Testis (tissue), 3 donors: Measurements from ENCODE around the gene CKS1B. TPM values are rescaled to one million over a fixed set of nuclear protein-coding genes. Genes with fewer than 3 reads are reported as not detected.

ENCODE experiments used
- DNase-seq: peaks from one replicate; pipeline ENCODE4 v3.0.0-alpha.2; 2019
- H3K27ac ChIP-seq, 2 donors: fragments of 200-600 bp; sonication (generic); one replicate each; pipeline ENCODE4 v1.5.1; 2019
- H3K27me3 ChIP-seq: fragments of 200-600 bp; sonication (generic); one replicate; pipeline ENCODE4 v1.5.1; 2019
- H3K36me3 ChIP-seq: fragments of 200-600 bp; sonication (generic); one replicate; pipeline ENCODE4 v1.5.1; 2017; ENCODE audit warnings: low read depth; ENCODE audit errors: missing control alignments
- H3K4me1 ChIP-seq: fragments of 200-600 bp; sonication (generic); one replicate; pipeline ENCODE4 v1.5.1; 2019
- H3K4me3 ChIP-seq, 2 donors: fragments of 200-600 bp; sonication (generic); one replicate each; pipeline ENCODE4 v1.5.1; 2017 to 2019
- H3K9me3 ChIP-seq: fragments of 200-600 bp; sonication (generic); one replicate; pipeline ENCODE4 v1.5.1; 2017
- POLR2A ChIP-seq: fragments of 450-650 bp; IDR thresholded peaks from one replicate; pipeline ENCODE4 v1.6.1; 2017; ENCODE audit warnings: antibody characterized with exemption, mild to moderate bottlenecking, moderate library complexity
- WGBS, 2 donors: methylation state at CpG; one replicate each; pipeline ENCODE4 v1.1.5; 2018; 5-methylcytosine and 5-hydroxymethylcytosine counted together
- intact Hi-C: fragments of 100-400 bp; cut with DNase I; formaldehyde crosslinking; loops from one replicate; pipeline ENCODE4 v1.15.1; 2023; ENCODE audit warnings: low total_unique reads
- polyA plus RNA-seq: library from polyadenylated mRNA; stranded (reverse); fragments of 350-450 nt; fragmentation: Illumina TruSeq; extraction: RNeasy Lipid Tissue Mini Kit (QIAGEN cat#74804); gene quantifications from one replicate; pipeline ENCODE4 v1.2.3, GENCODE V29; 2014; ENCODE audit warnings: low read depth, low replicate concordance; ENCODE audit not compliant: insufficient read depth
- total RNA-seq, 2 donors: library from RNA; depleted of rRNA; stranded (reverse); fragments of >200 nt; gene quantifications; one replicate each; pipeline ENCODE4 v1.2.3, GENCODE V29; 2016
- TF ChIP-seq, protein P1 (sequence below), 3 experiments: fragments of 450-650 bp in 2 of 3; fragments of 200-600 bp in 1 of 3; sonication (generic) in 1 of 3; IDR thresholded peaks; one replicate each; pipeline ENCODE4 v1.5.1; 2016 to 2019; ENCODE audit warnings: antibody characterized with exemption in 3 of 3, mild to moderate bottlenecking in 2 of 3, moderate library complexity in 1 of 3

CKS1B gene
- total and polyA plus RNA-seq, 3 donors from 2014 or later, result 45.5 to 100 (median 84.3) TPM

GRCh38 chr1:154934358-154934948 lies 40.0 kb upstream of the CKS1B start:
- intact Hi-C loops, result no loop called here
- Histone ChIP-seq H3K9me3 (no peaks in the 10 kb centered on the region), H3K4me3 (no peak overlapping the region), H3K27ac (no peak overlapping the region), H3K36me3 (no peaks in the 10 kb centered on the region), H3K4me1 (peaks cover 17% of the 10 kb centered on the region), H3K27me3 (no peaks in the 10 kb centered on the region)
- DNase-seq, result no peak
- no peak for TF ChIP-seq POLR2A
- TF ChIP-seq, protein P1, sequence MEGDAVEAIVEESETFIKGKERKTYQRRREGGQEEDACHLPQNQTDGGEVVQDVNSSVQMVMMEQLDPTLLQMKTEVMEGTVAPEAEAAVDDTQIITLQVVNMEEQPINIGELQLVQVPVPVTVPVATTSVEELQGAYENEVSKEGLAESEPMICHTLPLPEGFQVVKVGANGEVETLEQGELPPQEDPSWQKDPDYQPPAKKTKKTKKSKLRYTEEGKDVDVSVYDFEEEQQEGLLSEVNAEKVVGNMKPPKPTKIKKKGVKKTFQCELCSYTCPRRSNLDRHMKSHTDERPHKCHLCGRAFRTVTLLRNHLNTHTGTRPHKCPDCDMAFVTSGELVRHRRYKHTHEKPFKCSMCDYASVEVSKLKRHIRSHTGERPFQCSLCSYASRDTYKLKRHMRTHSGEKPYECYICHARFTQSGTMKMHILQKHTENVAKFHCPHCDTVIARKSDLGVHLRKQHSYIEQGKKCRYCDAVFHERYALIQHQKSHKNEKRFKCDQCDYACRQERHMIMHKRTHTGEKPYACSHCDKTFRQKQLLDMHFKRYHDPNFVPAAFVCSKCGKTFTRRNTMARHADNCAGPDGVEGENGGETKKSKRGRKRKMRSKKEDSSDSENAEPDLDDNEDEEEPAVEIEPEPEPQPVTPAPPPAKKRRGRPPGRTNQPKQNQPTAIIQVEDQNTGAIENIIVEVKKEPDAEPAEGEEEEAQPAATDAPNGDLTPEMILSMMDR (IDR thresholded peaks at IDR 0.05), result no peak
- 92 to 98% methylated on average over 5 of the region's 5 CpGs for WGBS, 2 donors

DNA sequence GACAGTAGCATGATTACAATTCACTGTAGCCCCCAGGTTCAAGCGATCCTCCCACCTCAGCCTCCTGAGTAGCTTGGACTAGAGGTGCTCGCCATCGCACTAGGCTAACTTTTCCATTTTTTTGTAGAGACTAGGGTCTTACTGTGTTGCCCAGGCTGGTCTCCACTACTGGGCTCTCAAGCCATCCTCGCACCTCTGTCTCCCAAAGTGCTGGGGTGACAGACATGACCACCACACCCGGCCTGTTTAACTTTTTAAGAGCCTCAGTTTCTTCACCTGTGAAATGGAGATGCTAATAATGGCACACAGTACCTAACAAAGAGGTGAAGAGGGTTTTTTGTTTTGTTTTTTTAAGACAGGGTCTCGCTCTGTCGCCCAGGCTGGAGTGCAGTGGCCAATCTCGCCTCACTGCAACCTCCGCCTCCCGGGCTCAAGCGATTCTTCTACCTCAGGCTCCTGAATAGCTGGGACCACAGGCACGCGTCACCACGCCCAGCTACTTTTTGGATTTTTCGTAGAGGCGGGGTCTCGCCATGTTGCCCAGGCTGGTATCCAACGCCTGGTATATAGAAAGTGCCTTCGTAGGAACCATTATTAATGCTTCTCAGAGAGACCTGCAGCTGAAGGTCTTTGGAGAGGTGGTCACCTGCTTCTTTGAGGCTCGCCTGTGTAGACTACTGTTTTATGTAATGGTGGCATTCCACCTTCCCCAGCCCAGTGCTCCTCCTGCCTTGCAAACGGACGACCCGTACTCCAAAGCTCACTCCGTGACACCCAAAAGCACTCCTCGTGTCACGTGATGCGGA lies 38.5 kb upstream of the CKS1B start:
- Histone ChIP-seq H3K36me3 (no peaks in the 10 kb centered on the region), H3K9me3 (no peaks in the 10 kb centered on the region), H3K27ac (peak overlapping the region; percentile 98 to 99), H3K27me3 (no peaks in the 10 kb centered on the region), H3K4me3 (peak overlapping the region; percentile 74 to 86), H3K4me1 (peaks cover 27% of the 10 kb centered on the region)
- WGBS, 2 donors, result 23 to 36% methylated on average over 24 to 27 of the region's 27 CpGs
- TF ChIP-seq, protein P1 (IDR thresholded peaks at IDR 0.05), result no peak
- TF ChIP-seq POLR2A, result no peak
- intact Hi-C loops, result no loop called here
- DNase-seq, result no peak

- Histone ChIP-seq H3K9me3 (no peaks in the 10 kb centered on the region), H3K27ac (peak within 1 kb of the TSS; percentile 98 to 99), H3K4me3 (peak within 1 kb of the TSS; percentile 74 to 86), H3K27me3 (no peaks in the 10 kb centered on the region), H3K4me1 (peaks cover 32% of the 10 kb centered on the region), H3K36me3 (no peaks in the 10 kb centered on the region)
- peak; percentile 98 for DNase-seq
- 0% methylated on average over 23 to 45 of the region's 45 CpGs for WGBS, 2 donors
- intact Hi-C loops, result no loop called here
- TF ChIP-seq, protein P1 (IDR thresholded peaks at IDR 0.05), result peak in 2 of 3 experiments; percentile 20 to 56
- TF ChIP-seq POLR2A, result no peak
Measured at GRCh38 chr1:154936555-154937084, 37.9 kb upstream of the CKS1B start, which contains the start of gene PMVK. TSS of gene PMVK (minus strand) at chr1:154936719. CDS start at chr1:154936685, 34 bp downstream.

GRCh38 chr1:154937085-154937987 lies 37.1 kb upstream of the CKS1B start:
- TF ChIP-seq POLR2A, result peak; percentile 70
- TF ChIP-seq, protein P1 (IDR thresholded peaks at IDR 0.05), result peak in 2 of 3 experiments; percentile 31 to 33
- no peaks in the 10 kb centered on the region for H3K27me3 ChIP-seq
- no peaks in the 10 kb centered on the region for H3K9me3 ChIP-seq
- H3K27ac ChIP-seq, result peak overlapping the region; percentile 98 to 99
- no peaks in the 10 kb centered on the region for H3K36me3 ChIP-seq
- peak overlapping the region; percentile 74 to 86 for H3K4me3 ChIP-seq
- DNase-seq, result peak; percentile 92
- 0 to 1% methylated on average over 23 to 36 of the region's 36 CpGs for WGBS, 2 donors
- H3K4me1 ChIP-seq, result peaks cover 40% of the 10 kb centered on the region
- intact Hi-C loops, result no loop called here
